HepG2 (cell line): Measurements from ENCODE around the gene ECPAS. TPM values are rescaled to one million over a fixed set of nuclear protein-coding genes. Genes with fewer than 3 reads are reported as not detected.

Experiments
- CSRNP1 ChIP-seq: sonication (generic); formaldehyde crosslinking; IDR thresholded peaks from 2 replicates; pipeline ENCODE4 v1.8.1; 2023; ENCODE audit warnings: mild to moderate bottlenecking, missing genetic modification reagents
- DNMT1 ChIP-seq: sonication (generic); formaldehyde crosslinking; IDR thresholded peaks from 2 replicates; pipeline ENCODE4 v1.5.1; 2020; ENCODE audit warnings: mild to moderate bottlenecking, missing genetic modification reagents
- FLYWCH1 ChIP-seq: sonication (generic); formaldehyde crosslinking; IDR thresholded peaks from 2 replicates; pipeline ENCODE4 v1.8.1; 2023; ENCODE audit warnings: mild to moderate bottlenecking, missing genetic modification reagents
- FOXK1 ChIP-seq: sonication (generic); formaldehyde crosslinking; IDR thresholded peaks from 2 replicates; pipeline ENCODE4 v1.4.0; 2020; ENCODE audit warnings: low read depth, missing genetic modification reagents, borderline replicate concordance
- GFI1 ChIP-seq: sonication (generic); formaldehyde crosslinking; IDR thresholded peaks from 2 replicates; pipeline ENCODE4 v1.5.0; 2020; ENCODE audit warnings: missing genetic modification reagents, mild to moderate bottlenecking, borderline replicate concordance
- HES4 ChIP-seq: sonication (generic); formaldehyde crosslinking; IDR thresholded peaks from 2 replicates; pipeline ENCODE4 v1.9.0; 2021; ENCODE audit warnings: mild to moderate bottlenecking, missing genetic modification reagents, borderline replicate concordance
- HIVEP1 ChIP-seq: sonication (generic); formaldehyde crosslinking; IDR thresholded peaks from 2 replicates; pipeline ENCODE4 v1.4.0; 2020; ENCODE audit warnings: mild to moderate bottlenecking, missing genetic modification reagents
- IRF2 ChIP-seq: IDR thresholded peaks from 2 replicates; pipeline ENCODE4 v1.6.1; 2018; ENCODE audit warnings: missing genetic modification reagents, missing compliant biosample characterization
- LCORL ChIP-seq, 2 experiments: fragments of 450-650 bp in 1 of 2; sonication (generic) in 1 of 2; formaldehyde crosslinking in 1 of 2; IDR thresholded peaks; 2 replicates each; pipeline versions ENCODE4 v1.5.0 to v1.6.1; 2017 to 2020; ENCODE audit warnings: antibody characterized with exemption in 1 of 2, missing genetic modification reagents in 1 of 2
- MED1 ChIP-seq: sonication (generic); formaldehyde crosslinking; IDR thresholded peaks from 2 replicates; pipeline ENCODE4 v1.4.0; 2020; ENCODE audit warnings: missing genetic modification reagents
- MLLT10 ChIP-seq: sonication (generic); formaldehyde crosslinking; IDR thresholded peaks from 2 replicates; pipeline ENCODE4 v1.4.0; 2020; ENCODE audit warnings: missing genetic modification reagents
- PCBP2 ChIP-seq: fragments of 200-400 bp; formaldehyde crosslinking; optimal IDR thresholded peaks from 2 replicates; pipeline ENCODE3; 2018; ENCODE audit warnings: low read length, low read depth; ENCODE audit not compliant: poor library complexity, severe bottlenecking
- RBM22 ChIP-seq: fragments of 200-400 bp; formaldehyde crosslinking; optimal IDR thresholded peaks from 2 replicates; pipeline ENCODE3; 2017; ENCODE audit warnings: mild to moderate bottlenecking, low read length, moderate library complexity
- XRCC5 ChIP-seq: fragments of 200-400 bp; formaldehyde crosslinking; optimal IDR thresholded peaks from 2 replicates; pipeline ENCODE3; 2017; ENCODE audit warnings: mild to moderate bottlenecking, low read length
- ZBTB14 ChIP-seq: sonication (generic); formaldehyde crosslinking; IDR thresholded peaks from 2 replicates; pipeline ENCODE4 v1.4.0; 2020; ENCODE audit warnings: missing genetic modification reagents
- ZBTB33 ChIP-seq: sonication (generic); formaldehyde crosslinking; IDR thresholded peaks from 2 replicates; pipeline ENCODE4 v1.4.0; 2020; ENCODE audit warnings: missing genetic modification reagents
- ZFP36 ChIP-seq: fragments of 150-350 bp; IDR thresholded peaks from 2 replicates; pipeline ENCODE4 v1.6.1; 2018; ENCODE audit warnings: borderline replicate concordance, low read length, low read depth; ENCODE audit not compliant: partially characterized antibody
- ZNF256 ChIP-seq: sonication (generic); formaldehyde crosslinking; conservative IDR thresholded peaks from 2 replicates; pipeline ENCODE4 v1.4.0; 2020; ENCODE audit warnings: missing genetic modification reagents
- ZNF33B ChIP-seq: sonication (generic); formaldehyde crosslinking; IDR thresholded peaks from 2 replicates; pipeline ENCODE4 v1.5.1; 2020; ENCODE audit warnings: mild to moderate bottlenecking, missing genetic modification reagents
- ZNF773 ChIP-seq: sonication (generic); formaldehyde crosslinking; IDR thresholded peaks from 2 replicates; pipeline ENCODE4 v1.4.0; 2020; ENCODE audit warnings: missing genetic modification reagents, borderline replicate concordance
- polyA plus RNA-seq, 8 experiments: library from polyadenylated mRNA; depleted of rRNA in 3 of 8; stranded (reverse) in 7 of 8; unstranded in 1 of 8; fragments of >200 nt; fragmentation: Illumina TruSeq in 4 of 8; extraction: Trizol in 4 of 8; gene quantifications; 2 replicates each; pipeline versions ENCODE4 v1.2.1 to v1.2.3, GENCODE V29; 2011 to 2016; ENCODE audit warnings: low read depth in 4 of 8, missing spikeins in 1 of 8, mixed read lengths in 1 of 8; ENCODE audit not compliant: insufficient read depth in 1 of 8
- total RNA-seq, 5 experiments: library from RNA; depleted of rRNA; stranded (reverse); fragments of >200 nt; fragmentation: Illumina TruSeq; extraction: Trizol; gene quantifications; 2 replicates each; pipeline ENCODE4 v1.2.3, GENCODE V29; 2016; ENCODE audit warnings: low read depth in 1 of 5
- TF ChIP-seq, protein P1 (sequence below): sonication (generic); formaldehyde crosslinking; IDR thresholded peaks from 2 replicates; pipeline ENCODE4 v1.5.0; 2020; ENCODE audit warnings: missing genetic modification reagents
- TF ChIP-seq, protein P2 (sequence below): sonication (generic); formaldehyde crosslinking; IDR thresholded peaks from 2 replicates; pipeline ENCODE4 v1.5.0; 2020; ENCODE audit warnings: missing genetic modification reagents, mild to moderate bottlenecking, borderline replicate concordance
- TF ChIP-seq, protein P3 (sequence below): sonication (generic); formaldehyde crosslinking; IDR thresholded peaks from 2 replicates; pipeline ENCODE4 v1.4.0; 2020; ENCODE audit warnings: missing genetic modification reagents

ECPAS gene
- total and polyA plus RNA-seq, 2 of the 13 experiments (the other 11 are each of a cell fraction or from before 2014, with no cell fraction given): 35.3 to 58.0 TPM

DNA sequence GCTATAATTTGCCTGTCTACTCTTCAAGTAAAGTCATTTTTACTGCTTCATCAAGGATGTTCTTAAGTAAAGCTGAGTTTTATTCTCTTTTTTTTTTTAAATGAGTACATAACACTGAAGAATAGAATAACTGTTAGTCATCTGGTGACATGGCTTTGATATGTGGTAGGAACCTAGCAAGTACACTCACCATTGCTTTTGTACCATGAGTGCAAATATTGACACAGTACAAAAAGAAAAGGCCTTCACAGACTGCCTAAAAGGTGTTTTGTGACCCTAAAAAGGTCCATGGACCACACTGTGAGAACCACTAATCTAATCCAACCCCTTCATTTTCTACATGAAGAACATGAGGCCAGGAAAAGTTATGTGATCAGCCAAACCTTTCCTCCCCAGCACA is 55.0 kb downstream of the ECPAS start (continued):
- TF ChIP-seq ZNF33B: no peak
- no peak for TF ChIP-seq PCBP2
- TF ChIP-seq GFI1: no peak
- TF ChIP-seq ZFP36: no peak
- TF ChIP-seq IRF2: peak; percentile 44; the same call in 1 of the 2 replicates
- no peak for TF ChIP-seq ZBTB14 (CRISPR knock-in tag)
- TF ChIP-seq ZBTB33 (CRISPR knock-in tag): no peak
- TF ChIP-seq LCORL (IDR thresholded peaks at IDR 0.05): peak; percentile 59; the same call in 1 of the 2 replicates
- TF ChIP-seq LCORL (CRISPR knock-in tag; IDR thresholded peaks at IDR 0.05): peak; percentile 46; the same call in 1 of the 2 replicates
- TF ChIP-seq HIVEP1 (CRISPR knock-in tag): no peak
- no peak for TF ChIP-seq DNMT1
- no peak for TF ChIP-seq ZNF773 (CRISPR knock-in tag)
- no peak for TF ChIP-seq FOXK1 (CRISPR knock-in tag)
- no peak for TF ChIP-seq RBM22
- TF ChIP-seq CSRNP1: no peak
- TF ChIP-seq ZNF256: no peak
- TF ChIP-seq, protein P1, sequence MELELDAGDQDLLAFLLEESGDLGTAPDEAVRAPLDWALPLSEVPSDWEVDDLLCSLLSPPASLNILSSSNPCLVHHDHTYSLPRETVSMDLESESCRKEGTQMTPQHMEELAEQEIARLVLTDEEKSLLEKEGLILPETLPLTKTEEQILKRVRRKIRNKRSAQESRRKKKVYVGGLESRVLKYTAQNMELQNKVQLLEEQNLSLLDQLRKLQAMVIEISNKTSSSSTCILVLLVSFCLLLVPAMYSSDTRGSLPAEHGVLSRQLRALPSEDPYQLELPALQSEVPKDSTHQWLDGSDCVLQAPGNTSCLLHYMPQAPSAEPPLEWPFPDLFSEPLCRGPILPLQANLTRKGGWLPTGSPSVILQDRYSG (CRISPR knock-in tag): no peak
- peak; percentile 44 for TF ChIP-seq MED1
- TF ChIP-seq, protein P2, sequence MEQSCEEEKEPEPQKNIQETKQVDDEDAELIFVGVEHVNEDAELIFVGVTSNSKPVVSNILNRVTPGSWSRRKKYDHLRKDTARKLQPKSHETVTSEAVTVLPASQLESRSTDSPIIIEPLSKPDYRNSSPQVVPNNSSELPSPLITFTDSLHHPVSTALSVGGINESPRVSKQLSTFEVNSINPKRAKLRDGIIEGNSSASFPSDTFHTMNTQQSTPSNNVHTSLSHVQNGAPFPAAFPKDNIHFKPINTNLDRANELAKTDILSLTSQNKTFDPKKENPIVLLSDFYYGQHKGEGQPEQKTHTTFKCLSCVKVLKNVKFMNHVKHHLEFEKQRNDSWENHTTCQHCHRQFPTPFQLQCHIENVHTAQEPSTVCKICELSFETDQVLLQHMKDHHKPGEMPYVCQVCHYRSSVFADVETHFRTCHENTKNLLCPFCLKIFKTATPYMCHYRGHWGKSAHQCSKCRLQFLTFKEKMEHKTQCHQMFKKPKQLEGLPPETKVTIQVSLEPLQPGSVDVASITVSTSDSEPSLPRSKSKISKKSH (CRISPR knock-in tag): no peak
- TF ChIP-seq XRCC5: no peak
- no peak for TF ChIP-seq FLYWCH1 (CRISPR knock-in tag)
- TF ChIP-seq HES4 (CRISPR knock-in tag): no peak
- TF ChIP-seq, protein P3, sequence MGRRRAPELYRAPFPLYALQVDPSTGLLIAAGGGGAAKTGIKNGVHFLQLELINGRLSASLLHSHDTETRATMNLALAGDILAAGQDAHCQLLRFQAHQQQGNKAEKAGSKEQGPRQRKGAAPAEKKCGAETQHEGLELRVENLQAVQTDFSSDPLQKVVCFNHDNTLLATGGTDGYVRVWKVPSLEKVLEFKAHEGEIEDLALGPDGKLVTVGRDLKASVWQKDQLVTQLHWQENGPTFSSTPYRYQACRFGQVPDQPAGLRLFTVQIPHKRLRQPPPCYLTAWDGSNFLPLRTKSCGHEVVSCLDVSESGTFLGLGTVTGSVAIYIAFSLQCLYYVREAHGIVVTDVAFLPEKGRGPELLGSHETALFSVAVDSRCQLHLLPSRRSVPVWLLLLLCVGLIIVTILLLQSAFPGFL (CRISPR knock-in tag): no peak
- no peak for TF ChIP-seq MLLT10 (CRISPR knock-in tag)
